Measurements from ENCODE around the gene DEGS2. TPM values are rescaled to one million over a fixed set of nuclear protein-coding genes. Genes with fewer than 3 reads are reported as not detected.

DEGS2 gene
- total RNA-seq, 1 experiment from 2014 or later = 1.6 TPM

GRCh38 chr14:100150932-100151587, 8.4 kb downstream of the DEGS2 start:
- no peak for ATAC-seq
- H3K36me3 Mint-ChIP-seq = peaks cover 3% of the 10 kb centered on the region; the same call in 1 of the 2 replicates
- TF ChIP-seq AR (CRISPR knock-in tag; IDR thresholded peaks at IDR 0.05) = no peak
- TF ChIP-seq USF1 (CRISPR knock-in tag; IDR thresholded peaks at IDR 0.05) = no peak
- TF ChIP-seq FOXP4 (CRISPR knock-in tag; IDR thresholded peaks at IDR 0.05) = no peak
- no peak for TF ChIP-seq ATF6 (CRISPR knock-in tag; IDR thresholded peaks at IDR 0.05)
- TF ChIP-seq ZNF423 (CRISPR knock-in tag; IDR thresholded peaks at IDR 0.05) = no peak
- TF ChIP-seq NFE2L1 (CRISPR knock-in tag; IDR thresholded peaks at IDR 0.05) = no peak
- no peak for TF ChIP-seq CREM (CRISPR knock-in tag; IDR thresholded peaks at IDR 0.05)
- TF ChIP-seq E2F1 (CRISPR knock-in tag; IDR thresholded peaks at IDR 0.05) = no peak
- no peak for TF ChIP-seq EMX1 (CRISPR knock-in tag; IDR thresholded peaks at IDR 0.05)
- TF ChIP-seq ZBTB43 (CRISPR knock-in tag; IDR thresholded peaks at IDR 0.05) = no peak
- ChIA-PET CTCF (interaction anchor here (1.1 to 5.9 kb wide), 5 partner anchors 8 to 95 kb away, joined by 3 to 136 read pairs (median 6); no protein-coding TSS in a partner anchor), POLR2A (no interaction called here)
- peaks cover 7% of the 10 kb centered on the region; the same call in 1 of the 2 replicates for H3K4me1 Mint-ChIP-seq
- peaks cover 4% of the 10 kb centered on the region for H3K9me3 Mint-ChIP-seq
- no peak overlapping the region for H3K4me3 Mint-ChIP-seq
- no peak for DNase-seq (ENCODE audit: low spot score)
- no peak overlapping the region for H3K27ac Mint-ChIP-seq
- H3K27me3 Mint-ChIP-seq (ENCODE audit: low read depth) = peaks cover 12% of the 10 kb centered on the region

GRCh38 chr14:100149851-100150611, 9.4 kb downstream of the DEGS2 start:
- CTCF ChIA-PET = interaction anchor here (0.8 to 1.3 kb wide), 4 partner anchors 28 to 96 kb away, joined by 3 to 6 read pairs (median 4); no protein-coding TSS in a partner anchor
- TF ChIP-seq E2F4 (CRISPR knock-in tag; IDR thresholded peaks at IDR 0.05; ENCODE audit: borderline replicate concordance, low read depth) (no peak), ELF4 (CRISPR knock-in tag; IDR thresholded peaks at IDR 0.05; ENCODE audit: low read depth) (no peak), IRF1 (CRISPR knock-in tag; IDR thresholded peaks at IDR 0.05) (no peak), NR2C2 (CRISPR knock-in tag; IDR thresholded peaks at IDR 0.05) (no peak), MAX (CRISPR knock-in tag; IDR thresholded peaks at IDR 0.05) (no peak), AR (CRISPR knock-in tag; IDR thresholded peaks at IDR 0.05) (no peak)
- H3K9me3 Mint-ChIP-seq = peaks cover 3% of the 10 kb centered on the region
- ATAC-seq (no peak; the same call in 1 of the 2 replicates), DNase-seq (ENCODE audit: low spot score) (no peak)
- peaks cover 2% of the 10 kb centered on the region; the same call in 1 of the 2 replicates for H3K27me3 Mint-ChIP-seq (ENCODE audit: low read depth)
- H3K36me3 Mint-ChIP-seq = peaks cover 3% of the 10 kb centered on the region; the same call in 1 of the 2 replicates
- no peak overlapping the region for H3K4me3 Mint-ChIP-seq
- H3K27ac Mint-ChIP-seq = no peak overlapping the region
- no peaks in the 10 kb centered on the region; the same call in 1 of the 2 replicates for H3K4me1 Mint-ChIP-seq
- POLR2A ChIA-PET = no interaction called here

Measured in WTC11 (cell line).